WTC11 (cell line): Measurements from ENCODE around the gene FLNA. TPM values are rescaled to one million over a fixed set of nuclear protein-coding genes. Genes with fewer than 3 reads are reported as not detected.

ENCODE experiments used
- ATAC-seq: fragments of 200-7000 bp; cut with Tn5 transposase; 2 replicates; pipeline ENCODE4 v1.10.0; 2021; ENCODE audit warnings: mild to moderate bottlenecking, moderate library complexity
- CTCF ChIA-PET: fragments of 300-600 bp; sonication (Branson Sonifier 250); formaldehyde crosslinking; loops from one replicate; lab custom pipeline; 2021; ENCODE audit warnings: antibody characterized with exemption; lab: Charles Lee
- POLR2A ChIA-PET: fragments of 350-600 bp; sonication (Branson Sonifier 250); formaldehyde crosslinking; loops from one replicate; lab custom pipeline; 2021; ENCODE audit warnings: antibody characterized with exemption; lab: Charles Lee
- DNase-seq: peaks from one replicate; pipeline ENCODE4 v3.0.0; 2021; ENCODE audit warnings: low spot score
- H3K27ac Mint-ChIP-seq: 2 replicates; pipeline ENCODE4 v1.8.0; 2021; ENCODE audit warnings: mixed read lengths
- H3K27me3 Mint-ChIP-seq: 2 replicates; pipeline ENCODE4 v1.8.0; 2021; ENCODE audit warnings: low read depth, mild to moderate bottlenecking, moderate library complexity, mixed read lengths
- H3K36me3 Mint-ChIP-seq: 2 replicates; pipeline ENCODE4 v1.8.0; 2021; ENCODE audit warnings: mixed read lengths
- H3K4me1 Mint-ChIP-seq: 2 replicates; pipeline ENCODE4 v1.8.0; 2022; ENCODE audit warnings: mixed read lengths
- H3K4me3 Mint-ChIP-seq: 2 replicates; pipeline ENCODE4 v1.8.0; 2021; ENCODE audit warnings: mild to moderate bottlenecking, moderate library complexity, mixed read lengths
- H3K9me3 Mint-ChIP-seq: 2 replicates; pipeline ENCODE4 v1.8.0; 2021; ENCODE audit warnings: mixed read lengths
- ATF6 ChIP-seq: sonication (generic); formaldehyde crosslinking; IDR thresholded peaks from 2 replicates; pipeline ENCODE4 v1.8.1; 2023; ENCODE audit warnings: mild to moderate bottlenecking, missing genetic modification reagents
- CDX4 ChIP-seq: fragments of 250-450 bp; sonication (Bioruptor Pico); IDR thresholded peaks from 2 replicates; pipeline ENCODE4 v1.9.0; 2021; ENCODE audit warnings: moderate library complexity, mild to moderate bottlenecking, inconsistent platforms, borderline replicate concordance
- ERG ChIP-seq: fragments of 250-450 bp; sonication (Bioruptor Pico); IDR thresholded peaks from 2 replicates; pipeline ENCODE4 v1.8.0; 2021; ENCODE audit warnings: mild to moderate bottlenecking
- FOXP4 ChIP-seq: sonication (generic); formaldehyde crosslinking; IDR thresholded peaks from 2 replicates; pipeline ENCODE4 v1.8.0; 2022; ENCODE audit warnings: mild to moderate bottlenecking, missing genetic modification reagents
- HMGXB4 ChIP-seq: sonication (generic); formaldehyde crosslinking; IDR thresholded peaks from 2 replicates; pipeline ENCODE4 v1.8.1; 2023; ENCODE audit warnings: mild to moderate bottlenecking, moderate library complexity, missing genetic modification reagents
- JUN ChIP-seq: sonication (generic); formaldehyde crosslinking; IDR thresholded peaks from 2 replicates; pipeline ENCODE4 v1.8.0; 2023; ENCODE audit warnings: mild to moderate bottlenecking, missing genetic modification reagents
- MLX ChIP-seq: sonication (generic); formaldehyde crosslinking; IDR thresholded peaks from 2 replicates; pipeline ENCODE4 v1.8.1; 2023; ENCODE audit warnings: mild to moderate bottlenecking, missing genetic modification reagents, moderate library complexity
- MXD4 ChIP-seq: fragments of 250-450 bp; sonication (Bioruptor Pico); IDR thresholded peaks from 2 replicates; pipeline ENCODE4 v1.8.0; 2021; ENCODE audit warnings: mild to moderate bottlenecking, moderate library complexity, borderline replicate concordance
- MYBL2 ChIP-seq: sonication (generic); formaldehyde crosslinking; IDR thresholded peaks from 2 replicates; pipeline ENCODE4 v1.8.1; 2023; ENCODE audit warnings: mild to moderate bottlenecking, moderate library complexity, missing genetic modification reagents
- NFYB ChIP-seq: sonication (generic); formaldehyde crosslinking; conservative IDR thresholded peaks from 2 replicates; pipeline ENCODE4 v1.8.0; 2022; ENCODE audit warnings: low read depth, missing genetic modification reagents
- NR2C2 ChIP-seq: sonication (generic); formaldehyde crosslinking; IDR thresholded peaks from 2 replicates; pipeline ENCODE4 v1.8.0; 2022; ENCODE audit warnings: mild to moderate bottlenecking, missing genetic modification reagents
- RELA ChIP-seq: sonication (generic); formaldehyde crosslinking; IDR thresholded peaks from 2 replicates; pipeline ENCODE4 v1.8.1; 2022; ENCODE audit warnings: missing genetic modification reagents, mild to moderate bottlenecking, borderline replicate concordance
- RORB ChIP-seq: fragments of 250-450 bp; sonication (Bioruptor Pico); IDR thresholded peaks from 2 replicates; pipeline ENCODE4 v1.9.0; 2021; ENCODE audit warnings: mild to moderate bottlenecking
- SP1 ChIP-seq: sonication (generic); formaldehyde crosslinking; conservative IDR thresholded peaks from 2 replicates; pipeline ENCODE4 v1.8.1; 2022; ENCODE audit warnings: missing genetic modification reagents
- TP53 ChIP-seq: sonication (generic); formaldehyde crosslinking; IDR thresholded peaks from 2 replicates; pipeline ENCODE4 v1.8.1; 2023; ENCODE audit warnings: mild to moderate bottlenecking, missing genetic modification reagents
- USF1 ChIP-seq: sonication (generic); formaldehyde crosslinking; IDR thresholded peaks from 2 replicates; pipeline ENCODE4 v1.8.0; 2022; ENCODE audit warnings: mild to moderate bottlenecking, missing genetic modification reagents
- ZBTB21 ChIP-seq: sonication (generic); formaldehyde crosslinking; IDR thresholded peaks from 2 replicates; pipeline ENCODE4 v1.8.1; 2023; ENCODE audit warnings: mild to moderate bottlenecking, missing genetic modification reagents, borderline replicate concordance
- ZBTB43 ChIP-seq: sonication (generic); formaldehyde crosslinking; IDR thresholded peaks from 2 replicates; pipeline ENCODE4 v1.8.1; 2023; ENCODE audit warnings: mild to moderate bottlenecking, missing genetic modification reagents
- ZNF219 ChIP-seq: sonication (generic); formaldehyde crosslinking; IDR thresholded peaks from 2 replicates; pipeline ENCODE4 v1.8.0; 2023; ENCODE audit warnings: missing genetic modification reagents, mild to moderate bottlenecking, borderline replicate concordance
- ZNF396 ChIP-seq: fragments of 250-450 bp; sonication (Bioruptor Pico); IDR thresholded peaks from 2 replicates; pipeline ENCODE4 v1.8.0; 2021; ENCODE audit warnings: mild to moderate bottlenecking, moderate library complexity, borderline replicate concordance
- ZNF416 ChIP-seq: fragments of 250-450 bp; sonication (Bioruptor Pico); IDR thresholded peaks from 2 replicates; pipeline ENCODE4 v1.9.0; 2021; ENCODE audit warnings: mild to moderate bottlenecking, inconsistent platforms
- ZNF425 ChIP-seq: fragments of 250-450 bp; sonication (Bioruptor Pico); conservative IDR thresholded peaks from 2 replicates; pipeline ENCODE4 v1.9.0; 2021; ENCODE audit warnings: mild to moderate bottlenecking
- ZSCAN18 ChIP-seq: fragments of 250-450 bp; sonication (Bioruptor Pico); IDR thresholded peaks from 2 replicates; pipeline ENCODE4 v2.1.2; 2022; ENCODE audit warnings: mild to moderate bottlenecking, moderate library complexity
- total RNA-seq: library from RNA; stranded (reverse); gene quantifications from 3 replicates; pipeline ENCODE4 v1.2.3, GENCODE V29; 2021

FLNA gene
- total RNA-seq, 1 experiment from 2014 or later = 1,017 TPM

GRCh38 chrX:154313147-154313546 lies 61.3 kb downstream of the FLNA start (continued):
- no peak for TF ChIP-seq ZBTB21 (CRISPR knock-in tag)
- no peak for TF ChIP-seq CDX4 (CRISPR knock-in tag)
- no peak for TF ChIP-seq MLX
- TF ChIP-seq ERG = no peak
- no peak for TF ChIP-seq JUN
- no peak for TF ChIP-seq ZBTB43 (CRISPR knock-in tag)
- TF ChIP-seq FOXP4 (CRISPR knock-in tag) = no peak
- TF ChIP-seq NFYB (CRISPR knock-in tag) = no peak
- TF ChIP-seq HMGXB4 = no peak
- TF ChIP-seq ATF6 = no peak
- no peak for TF ChIP-seq RORB (CRISPR knock-in tag)
- no peak for TF ChIP-seq ZNF396 (CRISPR knock-in tag)
- TF ChIP-seq, all 79 proteins: peak for 0

GRCh38 chrX:154312116-154312515 lies 62.3 kb downstream of the FLNA start:
- no peaks in the 10 kb centered on the region for H3K36me3 Mint-ChIP-seq
- DNase-seq (no peak), ATAC-seq (no peak)
- POLR2A ChIA-PET = no interaction called here
- H3K4me3 Mint-ChIP-seq = no peak overlapping the region
- H3K27ac Mint-ChIP-seq = no peak overlapping the region; the same call in 1 of the 2 replicates
- peaks cover 3% of the 10 kb centered on the region for H3K4me1 Mint-ChIP-seq
- H3K27me3 Mint-ChIP-seq = no peaks in the 10 kb centered on the region
- no peaks in the 10 kb centered on the region for H3K9me3 Mint-ChIP-seq
- CTCF ChIA-PET = no interaction called here
- TF ChIP-seq MXD4 (CRISPR knock-in tag) (no peak), ZNF425 (CRISPR knock-in tag) (no peak), TP53 (CRISPR knock-in tag) (no peak), SP1 (no peak), USF1 (no peak), ZNF219 (CRISPR knock-in tag) (no peak), ZSCAN18 (CRISPR knock-in tag) (no peak), RELA (CRISPR knock-in tag) (no peak), MYBL2 (CRISPR knock-in tag) (no peak), ZNF416 (CRISPR knock-in tag) (no peak), NR2C2 (no peak)
